Stimulated activated CD8-positive, alpha-beta memory T cell treated with anti-CD3 and anti-CD28 coated beads, Interleukin-2, amount 100 ng/mL, for 1 hour (primary cell): ENCODE measurements around the gene DOCK11.

Experiments used
- DNase-seq, 2 donors: peaks; one replicate each; pipeline ENCODE4 v3.0.0-alpha.2; 2020; ENCODE audit warnings: low read depth in 2 of 2

DOCK11 gene

DNA sequence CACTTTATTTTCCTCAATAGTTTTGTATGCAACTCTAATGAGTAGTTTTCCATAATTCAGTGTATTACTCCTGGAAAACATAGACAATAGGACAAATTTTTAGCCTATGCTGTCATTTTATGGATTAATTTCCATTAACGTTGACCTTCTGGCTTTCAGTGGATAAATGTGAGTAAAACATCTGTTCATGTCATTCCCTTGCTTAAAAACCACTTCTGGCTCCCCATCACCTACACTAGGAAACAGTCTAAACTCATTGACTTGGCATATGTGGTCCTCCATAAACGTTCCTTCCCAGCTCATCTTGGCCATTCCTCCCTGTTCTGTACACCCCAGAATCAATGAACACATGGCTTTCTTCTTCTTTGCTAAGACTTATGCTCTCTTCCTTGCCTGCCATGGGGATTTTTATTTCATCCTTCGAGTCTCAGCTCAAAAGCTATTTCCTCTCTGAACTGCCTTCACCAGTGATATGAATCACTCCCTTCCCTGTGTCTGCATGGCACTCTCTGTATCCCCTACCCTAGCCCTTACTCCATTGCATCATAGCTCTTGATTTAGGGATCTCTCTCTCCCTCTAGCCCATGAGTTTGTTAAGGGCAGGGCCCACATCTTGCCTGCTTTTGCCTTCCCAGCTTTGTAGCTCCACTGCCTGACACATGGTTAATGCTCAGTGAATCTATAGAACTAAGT lies 34.8 kb downstream of the DOCK11 start:
- no peak for DNase-seq

DNA sequence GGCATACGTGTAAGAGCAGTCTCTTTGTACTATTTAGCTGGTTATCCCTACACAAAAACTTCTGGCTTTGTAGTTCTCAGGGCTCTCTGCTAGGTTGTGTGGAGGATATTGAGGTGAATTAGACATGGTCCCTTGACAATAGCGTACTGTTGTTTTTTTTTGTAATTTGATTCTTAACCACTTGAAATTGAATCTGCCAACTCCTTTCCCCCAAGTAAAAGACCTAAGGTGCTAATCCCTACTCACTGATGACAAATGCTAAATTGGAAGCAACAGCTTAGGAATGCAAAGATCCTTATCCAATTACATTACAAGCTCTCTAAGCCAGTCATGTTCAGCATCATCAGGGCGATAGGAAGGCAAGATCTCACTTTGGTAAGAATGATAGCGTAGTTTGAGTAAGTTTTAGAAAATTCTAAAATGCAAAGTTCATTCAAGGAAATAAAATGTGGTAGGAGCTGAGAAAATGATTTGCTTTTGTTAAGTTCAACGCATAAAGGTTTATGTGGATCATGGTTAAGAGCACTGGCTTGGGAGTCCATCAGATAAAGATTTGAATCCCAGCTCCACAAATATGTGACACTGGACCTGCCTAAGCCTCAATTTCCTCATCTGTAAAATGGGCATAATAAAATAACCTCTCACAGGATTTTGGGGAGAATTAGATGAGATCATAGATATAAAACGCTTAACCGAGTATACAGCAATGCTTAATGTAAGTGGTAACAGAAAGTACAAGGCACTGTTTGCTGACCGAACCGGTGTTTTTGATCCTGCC lies 39.3 kb downstream of the DOCK11 start:
- no peak for DNase-seq

DNA sequence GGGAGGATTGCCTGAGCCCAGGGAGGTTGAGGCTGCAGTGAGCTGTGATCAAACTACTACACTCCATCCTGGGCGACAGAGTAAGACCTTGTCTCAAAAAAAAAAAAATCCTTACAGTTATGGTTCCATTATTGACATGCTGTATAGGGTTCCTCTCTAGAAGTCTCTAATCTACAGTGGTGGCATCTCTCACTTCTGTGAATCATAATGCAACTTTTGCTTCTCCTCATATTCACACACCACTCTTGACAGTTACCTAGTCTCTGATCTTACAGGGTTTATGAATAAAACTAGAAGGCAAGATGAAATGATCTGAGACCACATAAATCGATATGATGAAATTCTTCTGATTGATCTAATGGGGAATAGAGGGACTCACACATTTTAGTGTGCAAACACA lies 40.6 kb downstream of the DOCK11 start:
- DNase-seq: no peak

DNA sequence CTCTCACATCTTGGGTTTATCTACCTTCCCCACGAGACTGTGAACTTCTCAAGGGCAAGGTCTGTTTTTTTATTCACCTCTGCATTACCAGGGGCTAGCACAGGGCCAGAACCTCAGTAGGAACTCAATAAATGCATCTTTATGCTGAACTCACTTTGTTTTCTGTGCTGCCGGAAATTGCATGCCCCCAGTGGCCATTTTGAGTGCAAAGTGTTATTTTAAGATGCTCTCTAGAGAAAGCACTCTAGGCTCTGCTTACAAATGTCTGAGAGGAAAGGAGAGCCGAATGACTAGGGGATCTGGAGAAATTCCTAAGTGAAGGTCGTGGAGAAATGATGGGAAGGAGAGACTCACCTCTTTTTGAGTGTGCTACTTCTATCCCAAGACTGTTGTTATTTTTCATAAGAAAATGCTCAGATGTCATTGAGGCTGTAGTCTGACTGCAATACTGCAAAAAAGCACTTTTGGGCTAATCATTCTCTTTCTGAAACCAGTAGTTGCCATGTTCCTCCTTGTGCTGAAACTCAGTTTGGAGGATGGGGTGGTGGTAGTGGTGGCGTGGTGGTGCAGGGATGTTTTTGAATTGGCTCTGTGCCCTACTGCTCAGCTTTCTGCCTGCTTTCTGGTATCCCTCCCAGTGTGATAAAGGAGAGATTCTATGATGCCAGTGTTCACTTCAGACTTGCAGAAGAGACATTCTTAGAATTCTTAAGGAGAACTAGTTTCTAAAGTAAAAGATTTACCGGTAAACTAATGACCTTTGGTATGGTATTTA lies 41.3 kb downstream of the DOCK11 start:
- peak; percentile 20 to 30 for DNase-seq

DNA sequence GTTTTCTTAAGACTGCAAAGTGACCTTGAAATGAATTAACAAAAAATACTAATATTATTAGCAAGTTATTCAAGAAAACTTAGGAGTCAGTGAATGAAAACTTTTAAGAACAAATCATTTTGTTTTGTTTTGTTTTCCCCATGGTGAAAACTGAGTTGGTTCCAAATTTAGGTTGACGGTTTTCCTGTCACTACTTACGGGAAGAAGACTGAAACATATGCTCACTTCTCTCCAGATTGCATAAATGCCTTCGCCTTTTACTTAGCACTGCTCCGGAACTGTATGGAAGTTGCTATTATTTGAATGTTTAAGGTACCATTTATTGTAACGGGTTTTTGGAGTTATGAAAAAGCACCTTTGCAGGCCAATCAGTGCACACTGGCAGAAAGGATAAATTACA lies 42.8 kb downstream of the DOCK11 start:
- DNase-seq: no peak

DNA sequence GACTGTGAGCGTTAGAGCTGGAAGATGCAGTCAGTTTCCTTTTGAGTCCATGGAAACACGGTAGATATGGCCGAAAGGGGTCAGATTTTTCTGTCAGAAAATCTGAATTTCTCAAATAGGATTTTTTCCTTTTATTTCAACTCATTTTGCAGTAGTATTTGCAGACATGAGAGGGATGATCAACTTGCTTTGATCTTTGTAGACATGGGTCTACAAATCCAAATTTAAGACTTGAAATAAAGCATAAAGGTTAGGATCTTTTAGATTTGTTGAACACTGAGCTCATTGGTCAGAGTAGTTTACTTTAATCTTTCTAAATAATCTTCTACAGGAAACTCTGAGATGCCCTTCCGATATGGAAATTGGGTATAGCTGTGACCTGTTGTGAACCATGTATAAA lies 44.7 kb downstream of the DOCK11 start:
- no peak for DNase-seq

DNA sequence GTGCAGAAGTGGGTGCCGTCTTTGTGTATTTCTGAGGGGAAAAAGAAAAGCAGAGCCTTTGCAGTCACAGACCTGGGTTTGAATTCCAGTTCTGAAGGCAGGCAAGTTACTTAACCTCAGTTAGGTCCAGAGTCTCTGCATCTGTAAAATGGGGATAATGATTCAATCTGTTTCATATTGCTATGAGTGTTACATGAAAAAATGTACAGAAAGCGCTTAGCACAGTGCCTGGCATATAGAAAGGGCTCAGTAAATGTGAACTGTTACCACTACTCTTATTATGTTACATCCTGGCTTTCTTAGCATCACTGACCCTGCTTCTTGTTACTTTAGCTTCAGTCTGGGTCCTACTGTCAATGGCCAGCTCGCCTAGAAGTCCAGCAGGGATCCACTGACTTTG lies 45.9 kb downstream of the DOCK11 start:
- no peak for DNase-seq

DNA sequence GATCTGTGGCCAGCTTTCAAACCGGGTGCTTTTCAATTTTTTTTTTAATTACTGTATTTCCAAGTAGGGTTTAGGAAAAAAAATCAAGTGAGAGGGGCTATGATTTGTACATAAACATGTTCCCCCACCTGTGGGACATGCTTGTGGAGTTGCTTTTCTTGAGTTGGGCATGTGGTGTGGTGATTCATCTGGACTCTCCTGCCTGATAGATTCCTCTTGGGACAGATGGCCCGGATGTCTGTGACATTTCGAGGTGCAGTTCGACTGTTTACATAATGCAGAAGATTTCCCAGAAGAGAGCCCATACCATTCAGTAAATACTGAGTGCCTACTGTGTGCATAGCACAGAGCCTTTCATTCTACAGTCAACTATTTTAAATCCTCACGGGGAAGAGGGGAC lies 49.9 kb downstream of the DOCK11 start:
- no peak for DNase-seq

DNA sequence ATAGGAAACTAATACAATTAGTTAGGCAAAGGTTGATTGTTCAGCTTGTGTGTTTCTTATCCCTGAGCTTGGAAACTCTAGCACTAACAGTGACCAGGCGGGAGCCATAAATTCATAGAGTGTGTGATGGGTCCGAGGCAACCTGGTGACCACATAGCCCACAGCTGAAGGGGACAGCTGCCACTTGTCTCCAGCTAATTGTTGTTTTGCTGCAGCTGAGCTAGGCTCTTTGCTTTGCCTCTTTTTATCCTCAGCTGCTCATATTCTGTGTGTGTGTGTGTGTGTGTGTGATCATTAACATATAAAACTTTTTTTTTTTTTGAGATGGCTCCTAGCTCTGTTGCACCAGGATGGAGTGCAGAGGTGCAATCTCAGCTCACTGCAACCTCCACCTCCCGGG lies 53.2 kb downstream of the DOCK11 start:
- no peak for DNase-seq

DNA sequence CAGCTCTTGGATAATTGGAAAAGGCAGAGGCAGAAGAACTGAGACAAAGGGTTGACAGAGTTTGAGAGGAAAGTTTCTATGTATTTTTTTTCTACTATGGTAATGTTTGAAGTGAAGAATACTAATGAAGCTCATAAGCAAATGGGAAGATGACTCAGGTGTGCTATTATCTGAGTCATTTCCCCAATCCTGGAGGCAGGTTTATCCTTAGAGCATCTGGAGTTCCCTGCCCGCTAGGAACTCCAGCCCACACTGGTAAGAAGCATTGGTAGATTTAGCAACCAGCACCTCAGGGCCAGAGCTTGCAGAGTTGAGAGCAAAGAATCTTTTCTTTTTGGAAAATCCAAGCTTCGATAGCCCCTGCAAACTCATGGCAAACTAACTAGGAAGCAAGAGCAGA lies 55.2 kb downstream of the DOCK11 start:
- DNase-seq: no peak

DNA sequence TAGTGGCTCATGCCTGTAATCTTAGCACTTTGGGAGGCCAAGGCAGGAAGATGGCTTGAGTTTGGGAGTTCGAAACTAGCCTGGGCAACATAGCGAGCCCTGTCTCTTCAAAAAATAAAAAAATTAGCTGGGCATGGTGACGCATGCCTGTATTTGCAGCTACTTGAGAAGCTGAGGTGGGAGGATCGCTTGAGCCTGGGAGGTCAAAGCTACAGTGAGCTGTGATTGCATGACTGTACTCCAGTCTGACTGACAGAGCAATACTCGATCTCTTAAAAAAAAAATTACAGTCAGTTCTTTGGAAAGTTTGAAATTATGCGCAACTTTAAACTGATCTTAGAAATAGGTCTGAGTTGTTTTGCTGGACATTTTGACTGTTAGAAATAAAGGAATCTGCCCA lies 55.8 kb downstream of the DOCK11 start:
- no peak for DNase-seq

DNA sequence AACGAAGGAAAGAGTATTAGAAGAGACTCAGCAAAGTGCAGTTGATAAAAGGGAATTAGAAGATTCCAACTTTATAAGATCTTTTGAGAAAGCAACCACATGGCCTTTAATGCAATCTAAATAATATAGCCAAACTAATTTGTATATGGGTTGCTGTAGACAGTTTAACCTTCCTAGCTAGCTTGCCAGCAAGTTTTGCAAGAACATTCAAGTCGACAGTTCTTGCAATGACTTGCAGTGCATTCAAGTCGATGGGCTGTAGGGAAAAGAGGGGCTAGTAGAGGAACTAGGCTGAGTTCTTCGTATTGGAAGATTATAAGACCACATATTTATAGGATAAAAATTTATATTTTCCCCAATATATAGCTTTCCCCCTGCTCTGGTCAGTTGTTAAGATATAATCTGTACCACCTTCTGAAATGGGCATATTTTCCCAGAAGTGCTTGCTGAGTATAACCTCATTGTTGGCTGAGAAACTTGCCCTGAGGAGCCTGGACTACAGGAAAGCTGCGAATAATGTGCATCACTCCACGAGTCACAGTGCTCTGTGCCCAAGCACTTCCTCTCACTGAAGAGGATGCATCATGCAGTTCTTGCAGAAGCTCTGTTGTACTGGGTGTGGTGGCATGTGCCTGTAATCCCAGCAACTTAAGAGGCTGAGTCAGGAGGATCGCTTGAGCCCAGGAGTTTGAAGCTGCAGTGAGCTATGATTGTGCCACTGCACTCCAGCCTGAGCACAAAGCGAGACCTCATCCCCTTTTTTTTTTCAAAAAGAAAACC lies 56.7 kb downstream of the DOCK11 start:
- DNase-seq: no peak

DNA sequence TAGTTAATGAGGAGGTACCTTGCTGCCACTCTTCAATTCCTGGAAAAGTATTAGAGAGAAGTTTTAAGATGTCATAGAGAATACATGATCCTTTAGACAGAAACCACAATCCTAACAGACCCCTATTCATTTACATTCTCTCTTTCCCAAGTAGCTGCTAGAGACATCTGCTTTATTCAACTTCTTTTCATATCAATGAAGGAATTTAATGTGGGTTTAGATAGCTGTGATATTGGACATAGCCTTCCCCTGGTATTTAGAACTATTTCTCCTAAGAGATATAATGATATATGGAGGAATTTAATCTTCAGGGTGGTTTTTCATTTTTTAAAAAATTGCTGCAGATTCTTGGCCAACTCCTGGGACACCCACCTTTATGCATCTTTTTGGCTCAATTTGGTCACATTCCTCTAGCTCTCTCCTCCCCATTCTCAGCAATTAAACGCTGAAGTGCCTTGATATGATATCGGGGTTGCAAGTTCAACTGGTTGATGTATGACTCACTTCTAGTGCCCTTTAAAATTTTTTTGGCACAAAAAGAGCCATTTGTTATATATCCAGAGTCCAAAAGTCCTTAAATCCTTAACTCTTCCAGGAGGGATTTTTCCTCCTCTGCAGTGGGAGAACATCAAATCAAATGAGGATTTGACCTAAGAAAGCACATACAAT lies 57.6 kb downstream of the DOCK11 start:
- DNase-seq: no peak

DNA sequence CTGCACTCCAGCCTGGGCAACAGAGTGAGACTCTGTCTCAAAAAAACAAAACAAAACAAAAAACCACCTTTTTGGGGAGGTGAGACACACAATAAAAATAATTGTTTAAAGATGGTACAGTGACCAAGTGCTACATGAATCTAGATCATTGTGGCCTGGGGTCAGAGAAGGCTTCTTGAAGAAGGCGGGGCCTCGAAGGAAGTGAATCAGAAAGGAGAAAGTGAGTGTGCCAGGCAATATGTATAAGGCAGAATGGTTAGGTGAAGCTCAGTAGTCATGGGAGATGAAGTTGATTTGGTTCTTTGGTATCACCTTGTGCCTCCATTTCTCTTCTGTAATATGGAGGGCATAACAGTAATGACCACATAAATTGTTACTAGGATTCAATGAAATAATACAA lies 58.9 kb downstream of the DOCK11 start:
- DNase-seq: no peak

DNA sequence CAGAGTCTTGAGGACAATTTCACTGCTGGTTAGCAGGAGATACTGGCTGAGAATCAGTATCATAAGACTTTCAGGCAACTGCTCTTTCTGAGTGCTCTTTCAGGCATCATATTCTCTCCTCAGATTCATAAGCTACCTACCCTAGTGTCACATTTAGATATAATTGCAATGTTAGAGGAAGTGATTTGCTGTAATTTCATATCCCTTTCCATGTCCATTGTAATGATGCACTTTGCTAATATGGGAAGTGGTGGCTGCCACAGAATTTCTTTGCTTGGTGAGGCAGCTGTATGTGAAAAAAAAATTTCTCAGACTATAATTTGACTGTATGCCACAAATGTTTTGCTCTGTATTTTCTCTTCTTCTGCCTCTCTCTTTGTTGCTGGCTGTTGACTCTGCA lies 63.3 kb downstream of the DOCK11 start:
- no peak for DNase-seq

DNA sequence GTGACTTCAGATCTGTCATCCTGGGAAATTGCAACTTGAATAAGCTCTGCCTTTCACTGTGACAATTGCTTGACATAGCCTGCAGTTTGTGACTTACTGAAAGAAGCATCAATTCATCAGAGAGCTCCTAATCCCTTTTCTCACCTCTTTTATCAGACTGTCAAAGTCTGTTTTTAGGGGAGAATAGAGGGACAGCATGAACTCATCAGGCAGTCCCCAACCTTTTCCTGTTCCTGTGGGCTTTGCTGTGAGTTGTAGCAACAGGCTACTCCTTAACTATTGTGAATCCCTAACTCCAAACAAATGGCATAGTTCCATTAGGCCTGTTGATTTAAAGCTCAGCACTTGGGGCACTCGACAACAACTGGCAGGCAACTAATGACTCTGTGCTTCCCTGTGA lies 64.9 kb downstream of the DOCK11 start:
- DNase-seq: no peak

DNA sequence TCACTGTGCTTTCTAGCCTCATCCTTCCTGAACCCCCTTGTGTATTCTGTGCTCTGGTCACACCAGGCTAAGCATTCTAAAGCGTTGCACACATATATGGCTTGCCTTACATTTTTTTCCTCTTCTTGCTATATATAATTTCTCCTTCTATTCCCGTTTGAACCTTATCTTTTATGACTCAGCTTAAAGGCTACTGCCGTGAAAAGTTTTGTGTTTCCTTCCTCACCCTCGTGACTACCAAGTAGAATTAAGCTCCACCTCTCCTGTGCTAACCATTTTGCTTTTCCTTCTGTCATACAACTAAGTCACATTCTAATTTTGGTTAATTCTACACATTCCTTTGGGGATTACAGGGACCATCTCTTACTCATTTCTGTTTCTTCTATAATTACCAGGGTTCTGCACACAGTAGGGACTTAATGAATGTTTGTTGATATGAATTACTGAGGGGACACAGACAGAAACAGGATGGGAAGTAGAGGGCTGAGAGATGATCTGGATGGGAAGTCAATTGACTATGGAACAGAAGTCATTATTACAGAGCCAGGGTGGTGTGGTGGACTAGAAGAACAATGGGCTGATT lies 67.1 kb downstream of the DOCK11 start:
- DNase-seq: no peak

DNA sequence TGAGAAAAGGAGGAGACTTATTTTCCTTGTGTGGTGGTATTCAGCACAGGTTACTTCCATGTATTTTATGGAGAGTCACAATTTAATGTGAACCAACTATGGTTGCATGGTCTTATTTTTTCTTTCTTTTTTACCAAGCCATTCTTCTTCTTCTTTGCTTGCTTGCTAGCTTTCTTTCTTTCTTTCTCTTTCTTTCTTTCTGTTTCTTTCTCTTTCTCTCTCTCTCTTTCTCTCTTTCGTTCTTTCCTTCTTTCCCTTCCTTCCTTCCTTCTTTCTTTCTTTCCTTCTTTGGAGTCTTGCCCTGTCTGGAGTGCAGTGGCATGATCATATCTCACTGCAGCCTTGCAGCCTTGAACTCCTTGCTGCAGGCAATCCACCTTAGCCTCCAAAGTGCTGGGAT lies 68.9 kb downstream of the DOCK11 start:
- DNase-seq: no peak

DNA sequence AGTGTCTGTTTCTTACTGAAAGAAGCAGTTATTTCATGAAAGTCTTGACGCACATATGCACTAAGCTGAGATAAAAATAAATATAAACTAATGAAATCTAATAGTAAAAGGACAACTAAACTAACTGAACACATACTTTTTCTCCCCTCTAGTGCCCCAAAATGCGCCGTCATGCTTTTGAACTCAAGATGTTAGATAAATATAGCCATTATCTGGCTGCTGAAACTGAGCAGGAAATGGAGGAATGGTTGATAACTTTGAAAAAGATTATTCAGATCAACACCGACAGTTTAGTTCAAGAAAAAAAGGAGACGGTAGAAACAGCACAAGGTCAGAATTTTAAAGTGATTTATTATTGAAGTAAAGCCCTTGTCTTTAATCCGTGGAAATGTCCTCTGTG lies 70.2 kb downstream of the DOCK11 start:
- DNase-seq: no peak

DNA sequence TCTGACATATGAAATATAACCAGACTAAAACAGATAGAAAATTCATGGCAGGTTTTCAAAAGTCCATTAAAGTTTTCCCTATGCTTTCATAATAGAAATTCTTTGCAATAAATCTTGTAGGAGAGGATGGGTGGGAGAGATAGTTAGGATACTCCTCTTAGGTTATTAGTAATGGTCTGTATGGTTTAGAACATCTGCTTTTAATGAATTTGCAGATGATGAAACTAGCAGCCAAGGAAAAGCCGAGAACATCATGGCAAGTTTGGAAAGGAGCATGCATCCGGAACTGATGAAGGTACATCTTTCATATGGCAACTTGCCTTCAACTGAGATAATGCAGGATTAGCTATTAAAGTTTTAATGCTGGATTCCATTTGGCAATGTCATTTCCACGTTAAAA lies 70.7 kb downstream of the DOCK11 start:
- DNase-seq: no peak

DNA sequence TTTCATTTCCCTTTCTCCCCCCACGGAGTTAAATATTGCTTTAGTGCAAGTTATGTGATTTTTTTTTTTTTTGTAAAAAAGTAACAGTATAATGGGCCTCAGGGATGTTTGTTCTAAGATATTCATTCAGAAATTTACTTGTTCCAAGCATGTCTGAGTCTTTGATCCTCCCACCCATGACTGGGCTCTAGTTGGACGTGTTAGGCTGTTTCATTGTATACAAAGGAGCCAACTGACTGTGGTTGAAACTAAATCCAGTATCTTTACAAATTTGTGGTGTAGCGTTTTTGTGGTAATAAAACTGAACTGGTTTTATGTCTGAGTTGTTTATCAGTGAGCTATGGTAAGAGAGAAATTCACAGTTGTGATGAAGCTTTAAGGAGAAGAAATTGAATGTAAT lies 74.1 kb downstream of the DOCK11 start:
- DNase-seq: no peak
